ENCODE data around the gene MIER3. TPM values are rescaled to one million over a fixed set of nuclear protein-coding genes. Genes with fewer than 3 reads are reported as not detected.

MIER3 gene
- total and polyA plus RNA-seq, 2 donors from 2014 or later, result 4.7 to 25.1 TPM

- no peak overlapping the region for H3K9ac ChIP-seq (ENCODE audit: low read length in 3 of 3)
- FAIRE-seq (no peak), DNase-seq (no peak)
- no peaks in the 10 kb centered on the region for H3K9me3 ChIP-seq (ENCODE audit: control insufficient read depth in 2 of 3, insufficient read depth in 1 of 3, low read length in 3 of 3)
- intact Hi-C loops (cut with DNase I), result no loop called here
- TF ChIP-seq CTCF (IDR thresholded peaks at IDR 0.05; ENCODE audit: borderline replicate concordance, extremely low read depth, insufficient read depth), result no peak
- H3K27me3 ChIP-seq (ENCODE audit: control insufficient read depth, insufficient read depth, low read length), result no peaks in the 10 kb centered on the region
- H3K4me1 ChIP-seq (ENCODE audit: control insufficient read depth in 2 of 3, insufficient read depth in 2 of 3, low read depth in 1 of 3, low read length in 3 of 3), result no peaks in the 10 kb centered on the region
- H3K36me3 ChIP-seq (ENCODE audit: control insufficient read depth in 2 of 3, insufficient read depth in 3 of 3, low read length in 3 of 3), result no peaks in the 10 kb centered on the region
- H3K4me3 ChIP-seq (ENCODE audit: low read length in 3 of 3), result no peak overlapping the region
- no peak overlapping the region for H3K27ac ChIP-seq (ENCODE audit: low read depth in 2 of 2, low read length in 2 of 2)
Observed at GRCh38 chr5:56959326-56959725, 7.4 kb upstream of the MIER3 start.

GRCh38 chr5:56958595-56958994 lies 6.7 kb upstream of the MIER3 start:
- Histone ChIP-seq H3K4me3 (ENCODE audit: low read length in 3 of 3) (no peak overlapping the region), H3K27ac (ENCODE audit: low read depth in 2 of 2, low read length in 2 of 2) (no peak overlapping the region), H3K4me1 (ENCODE audit: control insufficient read depth in 2 of 3, insufficient read depth in 2 of 3, low read depth in 1 of 3, low read length in 3 of 3) (no peaks in the 10 kb centered on the region), H3K9ac (ENCODE audit: low read length in 3 of 3) (no peak overlapping the region), H3K9me3 (ENCODE audit: control insufficient read depth in 2 of 3, insufficient read depth in 1 of 3, low read length in 3 of 3) (no peaks in the 10 kb centered on the region), H3K27me3 (ENCODE audit: control insufficient read depth, insufficient read depth, low read length) (no peaks in the 10 kb centered on the region), H3K36me3 (ENCODE audit: control insufficient read depth in 2 of 3, insufficient read depth in 3 of 3, low read length in 3 of 3) (no peaks in the 10 kb centered on the region)
- no peak for DNase-seq
- no peak for TF ChIP-seq CTCF (IDR thresholded peaks at IDR 0.05; ENCODE audit: borderline replicate concordance, extremely low read depth, insufficient read depth)
- no peak for FAIRE-seq
- intact Hi-C loops (cut with DNase I), result no loop called here

- no peaks in the 10 kb centered on the region for H3K9me3 ChIP-seq (ENCODE audit: control insufficient read depth in 2 of 3, insufficient read depth in 1 of 3, low read length in 3 of 3)
- no peak for FAIRE-seq
- no peaks in the 10 kb centered on the region for H3K36me3 ChIP-seq (ENCODE audit: control insufficient read depth in 2 of 3, insufficient read depth in 3 of 3, low read length in 3 of 3)
- intact Hi-C loops (cut with DNase I), result no loop called here
- H3K27ac ChIP-seq (ENCODE audit: low read depth in 2 of 2, low read length in 2 of 2), result no peak overlapping the region
- peaks cover 0 to 15% (median 3%) of the 10 kb centered on the region in 3 donors for H3K4me1 ChIP-seq (ENCODE audit: control insufficient read depth in 2 of 3, insufficient read depth in 2 of 3, low read depth in 1 of 3, low read length in 3 of 3)
- H3K9ac ChIP-seq (ENCODE audit: low read length in 3 of 3), result no peak overlapping the region
- no peak for TF ChIP-seq CTCF (IDR thresholded peaks at IDR 0.05; ENCODE audit: borderline replicate concordance, extremely low read depth, insufficient read depth)
- H3K27me3 ChIP-seq (ENCODE audit: control insufficient read depth, insufficient read depth, low read length), result no peaks in the 10 kb centered on the region
- H3K4me3 ChIP-seq (ENCODE audit: low read length in 3 of 3), result no peak overlapping the region
- no peak for DNase-seq
Observed at GRCh38 chr5:56954262-56954661, 2.3 kb upstream of the MIER3 start.
